Mononuclear cell (primary cell): ENCODE data around the gene DPM2. TPM values are rescaled to one million over a fixed set of nuclear protein-coding genes. Genes with fewer than 3 reads are reported as not detected.

ENCODE experiments used
- H3K27me3 ChIP-seq: 2 replicates; pipeline ENCODE4 v1.6.0; 2011; ENCODE audit warnings: low read length, control low read depth; ENCODE audit not compliant: insufficient read depth
- H3K4me1 ChIP-seq: 2 replicates; pipeline ENCODE4 v1.5.1; 2011; ENCODE audit warnings: mild to moderate bottlenecking, low read length, control low read depth; ENCODE audit not compliant: insufficient read depth
- H3K4me3 ChIP-seq: 2 replicates; pipeline ENCODE4 v1.5.1; 2011; ENCODE audit warnings: mild to moderate bottlenecking, low read length, moderate library complexity
- H3K9me3 ChIP-seq: 2 replicates; pipeline ENCODE4 v1.5.1; 2011; ENCODE audit warnings: low read depth, mild to moderate bottlenecking, control low read depth, low read length
- total RNA-seq: library from RNA; depleted of rRNA; stranded (reverse); fragments of >200 nt; gene quantifications from one replicate; pipeline ENCODE4 v1.2.3, GENCODE V29; 2012

DPM2 gene
- total RNA-seq, 1 donor, result 12.7 TPM

DNA sequence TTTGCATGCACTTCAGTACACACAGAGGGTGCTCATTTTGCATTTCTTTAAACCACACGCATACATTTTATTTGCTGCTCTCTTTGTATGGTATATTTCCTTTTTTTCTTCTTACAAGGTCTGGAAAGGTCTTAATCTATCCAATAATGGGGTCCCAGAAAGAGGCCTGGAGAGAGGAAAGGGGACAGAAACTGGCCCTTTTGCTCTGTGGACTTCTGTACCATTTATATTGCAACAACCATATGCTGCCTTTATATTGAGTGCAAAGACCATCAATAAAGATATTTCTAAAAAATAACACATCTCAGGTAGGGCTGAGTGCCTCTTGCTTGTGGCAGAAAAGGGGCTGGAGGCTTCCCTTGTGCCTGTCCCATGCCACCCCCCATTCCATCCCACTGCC, 15.5 kb upstream of the DPM2 start:
- Histone ChIP-seq H3K4me3 (no peak overlapping the region), H3K4me1 (peaks cover 37% of the 10 kb centered on the region), H3K27me3 (no peaks in the 10 kb centered on the region)

DNA sequence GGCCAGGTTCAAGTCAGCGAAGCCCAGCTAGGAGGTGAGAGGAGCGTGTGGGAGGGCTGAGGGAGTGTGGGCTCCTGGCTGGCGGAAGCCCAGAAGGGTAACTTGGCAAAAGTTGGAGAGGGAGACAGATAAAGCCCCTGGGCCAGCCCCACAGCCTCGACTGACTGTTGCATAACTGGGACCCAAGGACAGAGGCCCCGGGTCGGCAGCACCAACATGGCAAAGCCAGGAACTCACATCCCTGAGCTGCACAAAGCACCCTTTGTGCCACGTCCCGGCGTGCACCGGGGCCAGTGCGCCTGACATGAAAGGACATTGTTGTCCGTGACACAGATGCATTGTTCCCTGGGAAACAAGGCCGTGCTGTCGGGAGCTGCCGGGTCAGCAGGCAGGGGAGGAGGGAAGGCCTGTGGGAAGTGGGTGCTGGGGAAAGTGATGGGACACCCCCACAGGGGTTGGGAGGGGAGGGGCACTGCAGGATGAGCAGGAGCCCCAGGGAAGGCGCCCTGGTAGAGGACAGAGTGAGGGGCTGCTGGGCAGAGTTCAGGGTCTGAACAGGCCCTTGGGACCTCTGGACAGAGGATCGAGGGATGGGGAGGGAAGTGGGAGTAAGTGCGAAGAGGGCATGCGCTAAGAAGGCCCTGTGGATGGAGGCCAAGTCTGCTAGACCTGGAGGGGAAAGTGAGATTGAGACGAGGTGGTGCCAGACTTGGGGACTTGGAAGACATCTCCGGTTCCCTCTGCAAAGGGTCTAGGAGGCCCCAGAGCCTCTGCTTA, 13.0 kb upstream of the DPM2 start:
- Histone ChIP-seq H3K4me1 (peaks cover 25% of the 10 kb centered on the region), H3K9me3 (no peaks in the 10 kb centered on the region), H3K27me3 (no peaks in the 10 kb centered on the region), H3K4me3 (no peak overlapping the region)

More for the DNA sequence above, 15.5 kb upstream of the DPM2 start:
- H3K9me3 ChIP-seq, result no peaks in the 10 kb centered on the region

DNA sequence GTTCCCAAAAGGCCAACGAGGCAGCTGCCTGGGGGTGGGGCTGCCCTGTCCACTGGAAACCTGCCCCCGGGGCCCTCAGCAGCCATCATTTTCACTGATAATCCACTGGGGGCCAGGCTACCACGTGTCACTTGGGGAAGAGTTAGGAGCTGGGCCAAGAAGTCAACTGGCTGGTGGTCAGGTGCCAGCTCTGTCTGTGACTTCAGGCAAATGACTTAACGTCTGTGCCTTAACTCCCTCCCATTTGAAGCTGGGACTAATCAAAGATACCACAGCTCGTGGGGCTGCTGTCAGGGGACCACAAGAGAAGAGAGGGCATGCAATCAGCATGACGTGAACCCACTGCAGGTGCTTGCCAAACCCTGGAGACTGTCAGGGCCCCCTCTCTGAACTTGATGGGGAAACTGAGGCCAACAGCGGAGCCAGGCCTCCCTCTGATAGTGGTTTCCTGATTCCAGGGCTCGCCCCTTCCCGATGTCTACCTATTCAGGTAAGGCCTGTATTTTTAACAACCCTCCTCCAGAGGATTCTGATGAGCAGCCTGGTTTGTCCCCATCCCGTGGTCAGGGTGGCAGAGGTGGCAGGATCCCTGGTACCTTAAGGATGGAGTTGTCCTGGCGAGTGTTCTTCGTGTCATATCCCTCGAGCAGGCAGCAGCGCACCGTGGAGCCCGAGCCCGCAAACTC, 12.3 kb upstream of the DPM2 start:
- no peak overlapping the region for H3K4me3 ChIP-seq
- no peaks in the 10 kb centered on the region for H3K27me3 ChIP-seq
- H3K9me3 ChIP-seq, result no peaks in the 10 kb centered on the region
- peaks cover 18% of the 10 kb centered on the region for H3K4me1 ChIP-seq

GRCh38 chr9:127947841-127948710, 10.4 kb upstream of the DPM2 start:
- Histone ChIP-seq H3K4me1 (peaks cover 19% of the 10 kb centered on the region), H3K27me3 (no peaks in the 10 kb centered on the region)

GRCh38 chr9:127946728-127947127, 9.1 kb upstream of the DPM2 start:
- H3K4me1 ChIP-seq, result peaks cover 21% of the 10 kb centered on the region
- no peaks in the 10 kb centered on the region for H3K9me3 ChIP-seq
- no peaks in the 10 kb centered on the region for H3K27me3 ChIP-seq
- H3K4me3 ChIP-seq, result no peak overlapping the region

More at GRCh38 chr9:127947841-127948710, 10.4 kb upstream of the DPM2 start:
- Histone ChIP-seq H3K9me3 (no peaks in the 10 kb centered on the region), H3K4me3 (no peak overlapping the region)

DNA sequence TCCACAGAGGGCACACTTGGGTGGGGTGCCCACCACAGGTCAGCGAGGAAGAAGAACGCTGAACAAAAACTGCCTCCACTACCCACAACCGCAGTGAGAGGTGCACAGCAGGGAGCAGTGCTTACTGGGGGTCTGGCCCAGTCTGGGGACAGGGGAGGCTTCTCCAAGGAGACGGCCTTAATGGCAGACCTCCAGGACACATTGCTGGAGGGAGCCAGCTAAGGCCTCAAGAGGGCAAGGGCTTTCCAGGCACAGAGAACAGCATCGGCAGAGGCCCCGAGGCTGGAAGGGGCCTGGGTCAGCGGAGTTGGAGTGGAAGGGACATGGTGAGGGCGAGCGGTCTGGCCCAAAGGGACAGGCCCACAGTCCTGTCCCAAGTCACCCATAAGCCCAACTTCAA, 8.3 kb upstream of the DPM2 start:
- Histone ChIP-seq H3K9me3 (no peaks in the 10 kb centered on the region), H3K4me3 (no peak overlapping the region), H3K4me1 (peaks cover 21% of the 10 kb centered on the region)

DNA sequence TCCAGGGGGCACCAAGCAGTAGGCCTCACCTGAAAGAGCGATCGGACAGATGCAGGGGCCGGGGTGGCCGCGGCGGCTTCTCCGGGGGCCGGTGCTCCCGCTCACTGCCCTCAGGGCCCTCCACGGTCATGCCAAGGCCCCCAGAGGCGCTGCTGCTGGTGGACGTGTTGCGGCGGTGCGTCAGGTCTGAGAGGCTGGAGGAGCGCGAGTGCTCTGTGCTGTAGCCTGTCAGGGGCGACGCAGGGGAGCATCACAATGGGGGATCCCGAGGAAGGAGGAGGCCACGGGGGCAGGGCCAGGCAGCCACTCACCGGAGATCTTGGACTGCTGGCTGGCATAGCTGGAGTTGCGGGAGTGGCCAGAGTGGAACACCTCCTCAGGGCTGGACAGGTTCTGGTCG, 7.7 kb upstream of the DPM2 start:
- H3K9me3 ChIP-seq, result no peaks in the 10 kb centered on the region

More for the DNA sequence above, 8.3 kb upstream of the DPM2 start:
- H3K27me3 ChIP-seq, result no peaks in the 10 kb centered on the region

DNA sequence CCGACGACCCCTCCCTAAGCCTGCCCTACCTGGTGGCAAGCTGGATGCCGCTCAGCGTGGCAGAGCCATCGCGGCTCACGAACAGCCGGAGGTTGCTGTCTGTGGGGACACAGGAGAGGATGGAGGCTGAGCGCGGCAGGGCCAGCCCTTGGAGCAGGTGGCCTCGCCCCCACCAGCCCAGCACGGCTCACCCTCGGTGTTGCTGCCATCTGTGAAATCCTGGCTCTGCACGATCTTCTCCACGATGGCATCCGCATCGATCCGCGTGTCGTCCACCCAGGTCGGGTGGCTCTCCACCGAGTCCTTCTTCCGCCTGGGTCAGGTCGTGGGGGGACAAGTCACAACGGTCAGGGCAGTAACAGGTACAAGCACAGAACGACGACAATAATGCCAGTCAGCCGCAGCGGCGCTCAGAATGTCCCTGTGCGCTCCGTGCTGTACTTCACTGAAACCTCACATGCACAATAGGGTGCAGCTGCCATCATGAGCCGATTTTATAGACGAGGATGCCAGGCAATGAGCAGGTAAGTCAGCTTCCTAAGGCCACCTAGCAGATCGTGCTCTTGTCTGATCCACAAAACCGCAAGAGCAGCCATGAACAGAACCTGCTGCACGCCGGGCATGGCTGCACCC, 7.0 kb upstream of the DPM2 start:
- Histone ChIP-seq H3K4me3 (no peak overlapping the region), H3K27me3 (no peaks in the 10 kb centered on the region), H3K9me3 (no peaks in the 10 kb centered on the region), H3K4me1 (peaks cover 18% of the 10 kb centered on the region)

More for the DNA sequence above, 7.7 kb upstream of the DPM2 start:
- Histone ChIP-seq H3K27me3 (no peaks in the 10 kb centered on the region), H3K4me3 (no peak overlapping the region), H3K4me1 (peaks cover 21% of the 10 kb centered on the region)

DNA sequence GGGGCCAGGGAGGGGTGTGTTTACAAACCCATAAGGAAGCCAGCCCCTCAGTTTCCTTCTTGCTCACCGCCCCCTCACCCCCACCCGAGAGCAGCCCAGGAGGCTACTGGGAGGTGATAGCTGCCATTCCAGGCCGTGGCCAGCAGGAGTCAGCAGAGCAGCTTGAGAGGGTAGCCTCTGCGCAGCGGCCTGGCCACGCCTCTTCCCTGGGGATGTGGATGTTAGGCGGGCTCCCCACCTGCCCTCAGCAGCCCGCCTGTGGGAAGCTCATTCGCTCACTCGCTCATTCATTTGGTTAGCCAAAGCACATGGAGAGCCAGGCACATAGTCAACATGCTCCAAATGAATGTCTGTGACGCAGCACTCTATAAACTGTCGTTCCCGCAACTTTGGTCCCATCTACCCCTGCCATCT, 6.1 kb upstream of the DPM2 start:
- Histone ChIP-seq H3K9me3 (no peaks in the 10 kb centered on the region), H3K27me3 (no peaks in the 10 kb centered on the region), H3K4me3 (no peak overlapping the region), H3K4me1 (peaks cover 13% of the 10 kb centered on the region)

DNA sequence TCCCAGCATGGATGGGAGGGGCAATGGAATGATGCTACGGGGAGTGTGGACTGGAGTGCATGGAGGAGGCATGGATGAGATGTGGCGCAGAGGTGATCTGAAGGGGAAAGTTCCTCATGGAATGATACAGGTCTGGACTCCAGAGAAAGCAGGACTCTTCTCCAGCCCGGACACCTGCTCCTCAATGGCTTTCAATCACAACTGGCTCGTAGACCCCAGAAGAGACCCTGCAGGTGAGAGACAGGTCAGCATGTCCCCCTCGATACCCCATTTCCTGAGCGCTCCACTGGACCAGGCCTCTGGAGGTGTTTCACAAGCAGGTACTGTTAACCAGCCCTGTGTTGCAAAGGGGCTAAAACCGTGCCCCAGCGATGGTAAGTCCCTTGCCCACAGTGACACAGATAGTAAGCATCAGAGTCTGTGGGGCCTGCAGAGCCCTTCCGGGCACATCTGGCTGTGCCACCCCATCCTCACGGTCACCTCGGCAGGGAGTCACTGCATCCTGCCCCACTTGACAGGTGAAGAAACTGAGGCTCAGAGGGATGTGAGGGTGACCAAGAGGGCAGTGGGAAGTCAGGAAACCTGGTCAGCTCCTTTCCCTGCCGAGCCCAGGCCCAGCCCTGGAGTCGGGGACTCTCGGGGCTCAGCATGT, 5.5 kb upstream of the DPM2 start:
- Histone ChIP-seq H3K27me3 (no peaks in the 10 kb centered on the region), H3K4me1 (peaks cover 15% of the 10 kb centered on the region)

DNA sequence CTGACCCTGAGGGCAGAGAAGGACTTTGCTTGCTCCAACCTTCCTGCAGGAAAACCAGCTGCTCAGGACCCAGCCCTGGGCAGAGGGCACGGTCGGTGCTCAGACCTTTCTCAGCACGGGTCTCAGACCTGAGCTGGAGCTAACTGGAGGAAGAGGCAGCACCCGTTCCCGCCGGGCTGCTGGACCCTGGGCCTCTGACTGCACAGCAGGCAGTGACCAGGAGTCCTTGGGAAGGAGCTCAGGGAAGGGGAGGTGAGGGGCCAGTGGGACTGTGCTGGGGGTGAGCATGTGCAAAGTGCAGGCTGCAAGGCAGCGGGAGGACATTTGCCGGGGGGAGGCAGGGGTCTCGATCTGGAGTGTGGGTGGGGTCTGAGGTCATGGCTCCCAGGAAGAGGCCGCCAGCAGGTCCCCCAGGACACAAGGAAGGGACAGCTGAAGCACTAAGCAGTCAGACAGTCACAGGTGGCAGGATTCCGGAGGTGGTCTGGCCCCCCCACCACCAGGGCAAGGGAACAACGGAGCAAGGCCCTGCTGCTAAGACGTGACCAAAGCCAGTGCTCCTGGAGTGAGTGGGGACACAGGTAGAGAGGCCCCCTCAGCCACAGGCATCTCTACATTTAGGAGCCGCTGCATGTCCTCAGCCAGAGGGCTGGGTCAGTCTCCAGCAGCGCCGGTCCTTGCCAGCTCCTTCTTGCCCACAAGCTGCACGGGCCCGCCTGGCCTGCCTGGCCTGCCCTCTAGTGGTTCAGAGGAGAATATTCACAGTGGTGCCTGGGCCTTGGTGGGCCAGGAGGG, 4.8 kb upstream of the DPM2 start:
- no peak overlapping the region for H3K4me3 ChIP-seq
- peaks cover 19% of the 10 kb centered on the region for H3K4me1 ChIP-seq

More for the DNA sequence above, 5.5 kb upstream of the DPM2 start:
- Histone ChIP-seq H3K4me3 (no peak overlapping the region), H3K9me3 (no peaks in the 10 kb centered on the region)

DNA sequence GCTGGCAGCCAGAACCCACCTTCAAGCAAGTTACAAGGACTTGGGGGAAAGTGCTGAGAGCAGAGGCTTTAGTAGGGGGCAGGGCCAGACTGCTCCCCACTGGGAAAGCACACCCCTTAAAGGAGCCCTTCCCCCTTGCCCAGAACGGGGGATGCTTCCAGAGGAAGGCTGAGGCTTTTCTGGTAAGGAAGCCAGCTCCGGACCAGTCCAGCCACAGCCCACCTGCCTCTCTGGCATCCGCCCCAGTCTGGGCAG, 4.2 kb upstream of the DPM2 start:
- Histone ChIP-seq H3K9me3 (no peaks in the 10 kb centered on the region), H3K27me3 (no peaks in the 10 kb centered on the region), H3K4me1 (peaks cover 24% of the 10 kb centered on the region), H3K4me3 (no peak overlapping the region)

More for the DNA sequence above, 4.8 kb upstream of the DPM2 start:
- Histone ChIP-seq H3K9me3 (no peaks in the 10 kb centered on the region), H3K27me3 (no peaks in the 10 kb centered on the region)

DNA sequence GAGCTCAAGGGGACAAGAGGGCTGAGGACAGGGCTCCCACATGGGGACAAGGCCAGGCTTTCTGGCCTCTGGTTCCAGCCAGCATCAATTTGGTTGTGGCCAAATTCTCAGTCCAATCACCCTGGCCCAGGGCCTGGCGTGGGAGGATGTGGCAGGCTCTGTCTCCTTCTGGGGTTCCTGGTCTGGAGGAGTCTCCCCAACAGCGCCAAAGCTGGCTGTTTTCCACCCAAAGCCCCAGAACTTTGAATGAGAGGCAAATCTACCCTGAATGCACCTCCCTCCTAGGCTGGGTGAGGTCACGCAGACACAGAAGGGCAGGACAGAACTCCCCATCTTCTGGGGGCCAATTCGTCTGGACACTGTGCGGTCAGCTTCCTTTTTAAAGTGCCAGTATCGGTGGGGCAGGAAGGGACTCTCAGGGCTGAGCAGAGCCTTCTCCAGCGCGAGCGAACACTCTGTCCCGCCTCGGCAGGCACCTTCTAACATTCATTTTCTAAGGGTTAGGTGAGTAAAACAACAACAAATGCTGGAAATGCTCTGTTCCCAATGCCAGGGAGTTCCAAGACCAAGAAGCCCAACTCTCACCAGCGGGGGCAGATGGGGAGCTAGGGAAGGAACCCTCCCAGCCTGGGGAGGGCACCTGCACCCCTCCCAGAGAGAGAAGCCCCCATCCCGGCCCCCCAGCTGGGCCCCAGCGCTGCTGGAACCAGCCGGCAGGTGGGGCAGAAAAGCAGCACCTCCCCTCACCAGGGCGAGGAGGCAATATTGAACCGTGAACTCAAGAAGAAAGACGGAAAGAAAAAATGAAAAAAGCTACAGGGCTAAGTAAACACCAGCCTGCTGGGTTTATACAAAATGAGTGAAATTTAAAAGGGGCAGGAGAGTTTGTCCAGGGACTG, 3.7 kb upstream of the DPM2 start:
- Histone ChIP-seq H3K9me3 (no peaks in the 10 kb centered on the region), H3K27me3 (no peaks in the 10 kb centered on the region), H3K4me1 (peaks cover 30% of the 10 kb centered on the region), H3K4me3 (no peak overlapping the region)
